Ishikawa (cell line): Measurements from ENCODE around the gene ZNF485.

Experiments
- CEBPB ChIP-seq: IDR thresholded peaks from 2 replicates; pipeline ENCODE4 v1.6.1; 2012
- CREB1 ChIP-seq: IDR thresholded peaks from 2 replicates; pipeline ENCODE4 v1.6.1; 2012; ENCODE audit warnings: low read depth
- EGR1 ChIP-seq: IDR thresholded peaks from 2 replicates; pipeline ENCODE4 v1.6.1; 2012
- EP300 ChIP-seq: IDR thresholded peaks from 2 replicates; pipeline ENCODE4 v1.6.1; 2012; ENCODE audit warnings: borderline replicate concordance
- FOXM1 ChIP-seq: IDR thresholded peaks from 2 replicates; pipeline ENCODE4 v1.6.1; 2012; ENCODE audit warnings: low read depth, borderline replicate concordance
- MAX ChIP-seq: IDR thresholded peaks from 2 replicates; pipeline ENCODE4 v1.6.1; 2012
- NFIC ChIP-seq: IDR thresholded peaks from 2 replicates; pipeline ENCODE4 v1.6.1; 2012
- RAD21 ChIP-seq: IDR thresholded peaks from 2 replicates; pipeline ENCODE4 v1.6.1; 2012; ENCODE audit warnings: low read depth
- REST ChIP-seq: IDR thresholded peaks from 2 replicates; pipeline ENCODE4 v1.6.1; 2012; ENCODE audit warnings: low read depth, mild to moderate bottlenecking
- TAF1 ChIP-seq: IDR thresholded peaks from 2 replicates; pipeline ENCODE4 v1.6.1; 2012; ENCODE audit warnings: low read depth, mild to moderate bottlenecking
- TCF12 ChIP-seq: IDR thresholded peaks from 2 replicates; pipeline ENCODE4 v1.6.1; 2012; ENCODE audit warnings: low read depth
- TEAD4 ChIP-seq: IDR thresholded peaks from 2 replicates; pipeline ENCODE4 v1.6.1; 2012
- USF1 ChIP-seq: IDR thresholded peaks from 2 replicates; pipeline ENCODE4 v1.6.1; 2012
- YY1 ChIP-seq: IDR thresholded peaks from 2 replicates; pipeline ENCODE4 v1.6.1; 2012; ENCODE audit warnings: low read depth
- ZBTB7A ChIP-seq: IDR thresholded peaks from 2 replicates; pipeline ENCODE4 v1.6.1; 2012; ENCODE audit warnings: low read depth

The ZNF485 gene

GRCh38 chr10:43619368-43619767 is 13.1 kb downstream of the ZNF485 start:
- TF ChIP-seq CEBPB (no peak), ZBTB7A (no peak), EP300 (no peak), USF1 (no peak), REST (no peak), MAX (no peak), CREB1 (no peak), TCF12 (no peak)

- TF ChIP-seq FOXM1 (no peak), TCF12 (no peak), EP300 (no peak), TEAD4 (no peak), ZBTB7A (no peak), TAF1 (no peak), RAD21 (no peak), USF1 (no peak), EGR1 (no peak), NFIC (no peak), YY1 (no peak), REST (no peak), MAX (no peak), CEBPB (no peak), CREB1 (no peak)
Observed at GRCh38 chr10:43622038-43622437, 15.8 kb downstream of the ZNF485 start.

- TF ChIP-seq CREB1 (no peak), TCF12 (no peak), EP300 (no peak), TEAD4 (no peak), TAF1 (no peak), YY1 (no peak), RAD21 (no peak)
Observed at GRCh38 chr10:43623351-43623750, 17.1 kb downstream of the ZNF485 start.

GRCh38 chr10:43627942-43628341 is 21.7 kb downstream of the ZNF485 start:
- TF ChIP-seq TCF12 (no peak), EP300 (no peak), TAF1 (no peak), CREB1 (no peak), NFIC (no peak), YY1 (no peak), MAX (no peak), EGR1 (no peak), ZBTB7A (no peak), TEAD4 (no peak)

GRCh38 chr10:43628956-43629355 is 22.7 kb downstream of the ZNF485 start:
- TF ChIP-seq TEAD4 (no peak), EGR1 (no peak), TCF12 (no peak), CEBPB (no peak), ZBTB7A (no peak), YY1 (no peak), MAX (no peak), USF1 (no peak), NFIC (no peak), RAD21 (no peak), FOXM1 (no peak), CREB1 (no peak), EP300 (no peak)

- TF ChIP-seq EP300 = no peak
- TF ChIP-seq CREB1 = no peak
- TF ChIP-seq TCF12 = no peak
- no peak for TF ChIP-seq CEBPB
- no peak for TF ChIP-seq USF1
- TF ChIP-seq TAF1 = no peak
- TF ChIP-seq NFIC = no peak
- TF ChIP-seq YY1 = no peak
- TF ChIP-seq MAX = no peak
- TF ChIP-seq REST = no peak
- no peak for TF ChIP-seq ZBTB7A
- no peak for TF ChIP-seq EGR1
- TF ChIP-seq FOXM1 = no peak
- TF ChIP-seq RAD21 = no peak
- TF ChIP-seq TEAD4 = no peak
Observed at GRCh38 chr10:43640603-43641002, 34.4 kb downstream of the ZNF485 start.
